Liver (tissue), 9 donors: ENCODE results near the gene C2orf92. TPM values are rescaled to one million over a fixed set of nuclear protein-coding genes. Genes with fewer than 3 reads are reported as not detected.

Experiments
- DNase-seq: peaks from one replicate; pipeline ENCODE4 v3.0.0-alpha.2; 2017; ENCODE audit warnings: low spot score
- H3K27ac ChIP-seq, 2 donors: one replicate each; pipeline ENCODE4 v1.7.0; 2013; ENCODE audit warnings: inconsistent platforms in 2 of 2, low read length in 2 of 2, control low read depth in 1 of 2, low read depth in 1 of 2, mild to moderate bottlenecking in 1 of 2
- H3K27me3 ChIP-seq, 4 donors: one replicate each; pipeline versions ENCODE4 v1.6.1 to v1.7.0; 2013; ENCODE audit warnings: low read length in 3 of 4, inconsistent platforms in 1 of 4, mild to moderate bottlenecking in 1 of 4, moderate library complexity in 1 of 4; ENCODE audit not compliant: control insufficient read depth in 4 of 4, insufficient read depth in 4 of 4
- H3K36me3 ChIP-seq, 4 donors: one replicate each; pipeline versions ENCODE4 v1.6.1 to v1.7.0; 2013; ENCODE audit warnings: low read length in 3 of 4, mild to moderate bottlenecking in 3 of 4, low read depth in 1 of 4, moderate library complexity in 1 of 4; ENCODE audit not compliant: control insufficient read depth in 4 of 4, insufficient read depth in 3 of 4
- H3K4me1 ChIP-seq, 4 donors: one replicate each; pipeline versions ENCODE4 v1.6.1 to v1.7.0; 2013; ENCODE audit warnings: low read length in 3 of 4, mild to moderate bottlenecking in 3 of 4, moderate library complexity in 1 of 4; ENCODE audit not compliant: control insufficient read depth in 4 of 4, insufficient read depth in 4 of 4
- H3K4me3 ChIP-seq, 3 donors: one replicate each; pipeline versions ENCODE4 v1.6.1 to v1.7.0; 2013; ENCODE audit warnings: low read length in 3 of 3, control low read depth in 1 of 3, low read depth in 1 of 3, mild to moderate bottlenecking in 1 of 3
- H3K9ac ChIP-seq, 2 donors: one replicate each; pipeline ENCODE4 v1.7.0; 2013; ENCODE audit warnings: low read length in 2 of 2, mild to moderate bottlenecking in 2 of 2, moderate library complexity in 2 of 2, control low read depth in 1 of 2, low read depth in 1 of 2
- H3K9me3 ChIP-seq, 4 donors: one replicate each; pipeline versions ENCODE4 v1.6.1 to v1.7.0; 2013; ENCODE audit warnings: low read length in 3 of 4; ENCODE audit not compliant: control insufficient read depth in 4 of 4
- FOXA1 ChIP-seq: IDR thresholded peaks from 2 replicates; pipeline ENCODE4 v1.6.1; 2016; ENCODE audit warnings: antibody characterized with exemption
- GABPA ChIP-seq, 2 donors: IDR thresholded peaks in 1 of 2; conservative IDR thresholded peaks in 1 of 2; 2 replicates each; pipeline ENCODE4 v1.6.1; 2016; ENCODE audit warnings: antibody characterized with exemption in 2 of 2, mild to moderate bottlenecking in 1 of 2, moderate library complexity in 1 of 2
- HNF4A ChIP-seq, 2 donors: conservative IDR thresholded peaks; 2 replicates each; pipeline ENCODE4 v1.6.1; 2016; ENCODE audit warnings: antibody characterized with exemption in 2 of 2, mild to moderate bottlenecking in 2 of 2
- HNF4G ChIP-seq: IDR thresholded peaks from 2 replicates; pipeline ENCODE4 v1.6.1; 2016; ENCODE audit warnings: antibody characterized with exemption
- JUND ChIP-seq, 2 donors: IDR thresholded peaks; 2 replicates each; pipeline ENCODE4 v1.6.1; 2016; ENCODE audit warnings: antibody characterized with exemption in 2 of 2
- NR2F2 ChIP-seq: IDR thresholded peaks from 2 replicates; pipeline ENCODE4 v1.6.1; 2016; ENCODE audit warnings: antibody characterized with exemption
- RAD21 ChIP-seq, 2 donors: IDR thresholded peaks; 2 replicates each; pipeline ENCODE4 v1.6.1; 2016; ENCODE audit warnings: antibody characterized with exemption in 2 of 2, mild to moderate bottlenecking in 2 of 2
- RXRA ChIP-seq, 2 donors: IDR thresholded peaks; 2 replicates each; pipeline ENCODE4 v1.6.1; 2017 to 2018; ENCODE audit warnings: antibody characterized with exemption in 2 of 2, mild to moderate bottlenecking in 1 of 2
- YY1 ChIP-seq: IDR thresholded peaks from 2 replicates; pipeline ENCODE4 v1.6.1; 2016; ENCODE audit warnings: antibody characterized with exemption, mild to moderate bottlenecking
- WGBS: extraction: QIAGEN DNeasy Blood & Tissue Kit; methylation state at CpG from one replicate; pipeline ENCODE4 v1.1.7; 2013; 5-methylcytosine and 5-hydroxymethylcytosine counted together
- polyA plus RNA-seq, 2 donors: library from polyadenylated mRNA; stranded (reverse) in 1 of 2; unstranded in 1 of 2; fragments of 200-250 nt in 1 of 2; fragments of >200 nt in 1 of 2; fragmentation: Nextera tagmentation in 1 of 2; extraction: Ambion mirVana in 1 of 2; gene quantifications; one replicate each; pipeline versions ENCODE4 v1.2.1 to v1.2.3, GENCODE V29; 2013 to 2015
- total RNA-seq, 2 donors: library from RNA; depleted of rRNA; stranded (reverse); fragments of >200 nt; gene quantifications; one replicate each; pipeline ENCODE4 v1.2.3, GENCODE V29; 2014
- TF ChIP-seq, protein P1 (sequence below): IDR thresholded peaks from 2 replicates; pipeline ENCODE4 v1.6.1; 2016; ENCODE audit warnings: antibody characterized with exemption
- TF ChIP-seq, protein P2 (sequence below): IDR thresholded peaks from 2 replicates; pipeline ENCODE4 v1.6.1; 2016; ENCODE audit warnings: antibody characterized with exemption, mild to moderate bottlenecking
- TF ChIP-seq, protein P3 (sequence below): IDR thresholded peaks from 2 replicates; pipeline ENCODE4 v1.6.1; 2016; ENCODE audit warnings: antibody characterized with exemption
- TF ChIP-seq, protein P4 (sequence below): fragments of 150-350 bp; IDR thresholded peaks from 2 replicates; pipeline ENCODE4 v1.5.1; 2017; ENCODE audit warnings: improper control_type of control experiment, low read depth, low read length; ENCODE audit not compliant: missing input control
- donor health status: healthy.
- donor health status: healthy.
- donor health status: healthy.
- donor health status: healthy.
- donor health status: healthy.

C2orf92 gene
- total and polyA plus RNA-seq, 4 donors, result 0.96 to 8.0 (median 2.7) TPM

DNA sequence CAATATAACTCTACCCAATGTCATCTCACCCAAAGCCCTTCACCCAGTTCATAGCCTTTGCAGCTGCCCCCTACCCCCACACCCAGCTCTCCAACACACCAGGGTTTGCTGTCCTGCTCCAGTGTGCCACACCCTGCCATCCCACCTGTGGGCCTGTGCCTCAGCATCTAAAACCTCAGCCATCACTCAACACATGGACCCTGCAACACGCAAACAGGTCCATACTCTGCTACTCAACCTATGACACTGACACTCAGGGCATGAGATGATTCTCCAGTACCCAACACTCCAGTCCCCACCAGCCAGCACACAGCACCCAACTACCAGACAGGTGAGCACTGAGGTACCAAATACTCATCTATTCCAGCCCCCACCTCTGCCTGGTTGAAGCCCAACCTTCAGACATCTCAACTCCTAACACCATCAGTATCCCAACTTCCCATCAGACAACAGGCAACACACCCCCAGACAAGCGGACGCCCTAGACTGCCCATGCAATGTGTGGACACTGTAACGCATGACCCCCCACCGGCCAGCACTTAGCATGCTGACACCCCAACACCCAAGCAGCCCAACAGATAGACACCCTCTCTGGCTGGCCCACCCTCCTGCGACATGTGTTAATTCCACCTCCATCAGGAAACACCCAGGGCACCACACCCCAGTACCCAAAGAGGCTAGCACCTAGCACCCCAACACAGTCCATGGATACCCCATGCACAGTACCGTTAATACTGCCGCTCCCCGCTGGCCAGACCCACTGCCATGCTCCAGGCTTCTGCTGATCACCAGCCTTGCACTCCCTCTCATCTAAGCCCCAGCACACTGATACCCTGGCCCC lies 68.9 kb downstream of the C2orf92 start (continued):
- TF ChIP-seq, protein P1, sequence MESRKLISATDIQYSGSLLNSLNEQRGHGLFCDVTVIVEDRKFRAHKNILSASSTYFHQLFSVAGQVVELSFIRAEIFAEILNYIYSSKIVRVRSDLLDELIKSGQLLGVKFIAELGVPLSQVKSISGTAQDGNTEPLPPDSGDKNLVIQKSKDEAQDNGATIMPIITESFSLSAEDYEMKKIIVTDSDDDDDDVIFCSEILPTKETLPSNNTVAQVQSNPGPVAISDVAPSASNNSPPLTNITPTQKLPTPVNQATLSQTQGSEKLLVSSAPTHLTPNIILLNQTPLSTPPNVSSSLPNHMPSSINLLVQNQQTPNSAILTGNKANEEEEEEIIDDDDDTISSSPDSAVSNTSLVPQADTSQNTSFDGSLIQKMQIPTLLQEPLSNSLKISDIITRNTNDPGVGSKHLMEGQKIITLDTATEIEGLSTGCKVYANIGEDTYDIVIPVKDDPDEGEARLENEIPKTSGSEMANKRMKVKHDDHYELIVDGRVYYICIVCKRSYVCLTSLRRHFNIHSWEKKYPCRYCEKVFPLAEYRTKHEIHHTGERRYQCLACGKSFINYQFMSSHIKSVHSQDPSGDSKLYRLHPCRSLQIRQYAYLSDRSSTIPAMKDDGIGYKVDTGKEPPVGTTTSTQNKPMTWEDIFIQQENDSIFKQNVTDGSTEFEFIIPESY, result no peak
- TF ChIP-seq FOXA1, result no peak
- TF ChIP-seq HNF4G, result no peak
- TF ChIP-seq HNF4A (conservative IDR thresholded peaks at IDR 0.05), result no peak
- TF ChIP-seq RXRA (IDR thresholded peaks at IDR 0.05), result no peak

DNA sequence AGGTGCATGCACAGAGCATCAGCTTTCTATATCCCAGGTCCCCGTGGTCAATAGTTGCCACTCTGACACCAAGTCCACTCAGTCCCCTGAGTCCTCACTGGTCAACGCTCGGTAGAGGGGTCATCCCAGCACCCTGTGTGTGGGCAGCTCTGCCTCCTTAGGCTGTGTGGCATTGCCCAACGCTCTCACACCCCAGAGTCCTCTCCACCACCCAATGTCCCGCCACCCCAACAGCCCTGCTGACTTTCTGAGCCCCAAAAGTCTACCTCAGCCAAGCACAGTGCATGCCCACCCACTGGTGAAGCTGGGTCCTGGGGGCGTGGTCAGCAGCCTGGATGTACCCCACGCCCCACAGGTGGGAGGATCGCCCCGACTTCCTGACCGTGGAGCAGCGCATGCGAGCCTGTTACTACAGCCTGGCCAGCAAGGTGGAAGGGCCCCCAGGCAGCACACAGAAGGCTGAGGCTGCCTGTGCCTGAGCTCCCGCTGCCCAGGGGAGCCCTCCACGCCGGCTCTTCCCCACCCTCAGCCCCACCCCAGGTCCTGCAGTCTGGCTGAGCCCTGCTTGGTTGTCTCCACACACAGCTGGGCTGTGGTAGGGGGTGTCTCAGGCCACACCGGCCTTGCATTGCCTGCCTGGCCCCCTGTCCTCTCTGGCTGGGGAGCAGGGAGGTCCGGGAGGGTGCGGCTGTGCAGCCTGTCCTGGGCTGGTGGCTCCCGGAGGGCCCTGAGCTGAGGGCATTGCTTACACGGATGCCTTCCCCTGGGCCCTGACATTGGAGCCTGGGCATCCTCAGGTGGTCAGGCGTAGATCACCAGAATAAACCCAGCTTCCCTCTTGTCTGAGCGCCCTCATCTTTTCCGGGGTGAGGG lies 69.7 kb downstream of the C2orf92 start:
- Histone ChIP-seq H3K4me1 (no peaks in the 10 kb centered on the region), H3K27me3 (no peaks in the 10 kb centered on the region), H3K27ac (no peak overlapping the region), H3K36me3 (no peaks in the 10 kb centered on the region), H3K9ac (no peak overlapping the region), H3K9me3 (no peaks in the 10 kb centered on the region), H3K4me3 (no peak overlapping the region)
- TF ChIP-seq, protein P2, sequence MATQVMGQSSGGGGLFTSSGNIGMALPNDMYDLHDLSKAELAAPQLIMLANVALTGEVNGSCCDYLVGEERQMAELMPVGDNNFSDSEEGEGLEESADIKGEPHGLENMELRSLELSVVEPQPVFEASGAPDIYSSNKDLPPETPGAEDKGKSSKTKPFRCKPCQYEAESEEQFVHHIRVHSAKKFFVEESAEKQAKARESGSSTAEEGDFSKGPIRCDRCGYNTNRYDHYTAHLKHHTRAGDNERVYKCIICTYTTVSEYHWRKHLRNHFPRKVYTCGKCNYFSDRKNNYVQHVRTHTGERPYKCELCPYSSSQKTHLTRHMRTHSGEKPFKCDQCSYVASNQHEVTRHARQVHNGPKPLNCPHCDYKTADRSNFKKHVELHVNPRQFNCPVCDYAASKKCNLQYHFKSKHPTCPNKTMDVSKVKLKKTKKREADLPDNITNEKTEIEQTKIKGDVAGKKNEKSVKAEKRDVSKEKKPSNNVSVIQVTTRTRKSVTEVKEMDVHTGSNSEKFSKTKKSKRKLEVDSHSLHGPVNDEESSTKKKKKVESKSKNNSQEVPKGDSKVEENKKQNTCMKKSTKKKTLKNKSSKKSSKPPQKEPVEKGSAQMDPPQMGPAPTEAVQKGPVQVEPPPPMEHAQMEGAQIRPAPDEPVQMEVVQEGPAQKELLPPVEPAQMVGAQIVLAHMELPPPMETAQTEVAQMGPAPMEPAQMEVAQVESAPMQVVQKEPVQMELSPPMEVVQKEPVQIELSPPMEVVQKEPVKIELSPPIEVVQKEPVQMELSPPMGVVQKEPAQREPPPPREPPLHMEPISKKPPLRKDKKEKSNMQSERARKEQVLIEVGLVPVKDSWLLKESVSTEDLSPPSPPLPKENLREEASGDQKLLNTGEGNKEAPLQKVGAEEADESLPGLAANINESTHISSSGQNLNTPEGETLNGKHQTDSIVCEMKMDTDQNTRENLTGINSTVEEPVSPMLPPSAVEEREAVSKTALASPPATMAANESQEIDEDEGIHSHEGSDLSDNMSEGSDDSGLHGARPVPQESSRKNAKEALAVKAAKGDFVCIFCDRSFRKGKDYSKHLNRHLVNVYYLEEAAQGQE, result no peak
- no peak for TF ChIP-seq FOXA1
- WGBS, result 88% methylated on average over 23 of the region's 23 CpGs
- no peak for DNase-seq

DNA sequence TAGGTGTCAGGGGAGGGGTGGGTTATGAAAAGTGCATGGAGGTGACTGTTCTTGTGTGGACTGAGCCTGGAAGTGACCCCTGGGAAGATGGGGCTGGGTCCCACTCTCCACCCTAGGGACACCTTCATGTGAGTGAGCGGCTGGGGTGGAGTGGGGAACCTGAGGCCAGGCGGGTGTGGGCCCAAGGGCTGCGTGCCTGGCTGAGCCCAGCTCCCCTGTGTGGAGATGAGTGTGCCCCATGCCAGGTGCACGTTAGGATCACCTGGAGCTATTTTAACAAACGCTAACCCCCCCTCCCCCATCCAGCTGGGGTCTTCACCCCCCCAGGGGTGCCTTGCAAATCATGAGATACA lies 70.4 kb downstream of the C2orf92 start:
- Histone ChIP-seq H3K9ac (no peak overlapping the region), H3K4me1 (no peaks in the 10 kb centered on the region), H3K36me3 (no peaks in the 10 kb centered on the region), H3K27me3 (no peaks in the 10 kb centered on the region), H3K9me3 (no peaks in the 10 kb centered on the region), H3K4me3 (no peak overlapping the region), H3K27ac (no peak overlapping the region)
- DNase-seq, result no peak
- 83% methylated on average over 5 of the region's 5 CpGs for WGBS
- TF ChIP-seq RXRA (IDR thresholded peaks at IDR 0.05) (no peak), FOXA1 (no peak), JUND (IDR thresholded peaks at IDR 0.05) (no peak), HNF4G (no peak), YY1 (no peak), NR2F2 (no peak), RAD21 (IDR thresholded peaks at IDR 0.05) (no peak), GABPA (IDR thresholded peaks at IDR 0.05 in 1 of 2, conservative IDR thresholded peaks at IDR 0.05 in 1 of 2) (no peak)
- TF ChIP-seq, protein P3, sequence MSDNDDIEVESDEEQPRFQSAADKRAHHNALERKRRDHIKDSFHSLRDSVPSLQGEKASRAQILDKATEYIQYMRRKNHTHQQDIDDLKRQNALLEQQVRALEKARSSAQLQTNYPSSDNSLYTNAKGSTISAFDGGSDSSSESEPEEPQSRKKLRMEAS, result no peak
- TF ChIP-seq, protein P4, sequence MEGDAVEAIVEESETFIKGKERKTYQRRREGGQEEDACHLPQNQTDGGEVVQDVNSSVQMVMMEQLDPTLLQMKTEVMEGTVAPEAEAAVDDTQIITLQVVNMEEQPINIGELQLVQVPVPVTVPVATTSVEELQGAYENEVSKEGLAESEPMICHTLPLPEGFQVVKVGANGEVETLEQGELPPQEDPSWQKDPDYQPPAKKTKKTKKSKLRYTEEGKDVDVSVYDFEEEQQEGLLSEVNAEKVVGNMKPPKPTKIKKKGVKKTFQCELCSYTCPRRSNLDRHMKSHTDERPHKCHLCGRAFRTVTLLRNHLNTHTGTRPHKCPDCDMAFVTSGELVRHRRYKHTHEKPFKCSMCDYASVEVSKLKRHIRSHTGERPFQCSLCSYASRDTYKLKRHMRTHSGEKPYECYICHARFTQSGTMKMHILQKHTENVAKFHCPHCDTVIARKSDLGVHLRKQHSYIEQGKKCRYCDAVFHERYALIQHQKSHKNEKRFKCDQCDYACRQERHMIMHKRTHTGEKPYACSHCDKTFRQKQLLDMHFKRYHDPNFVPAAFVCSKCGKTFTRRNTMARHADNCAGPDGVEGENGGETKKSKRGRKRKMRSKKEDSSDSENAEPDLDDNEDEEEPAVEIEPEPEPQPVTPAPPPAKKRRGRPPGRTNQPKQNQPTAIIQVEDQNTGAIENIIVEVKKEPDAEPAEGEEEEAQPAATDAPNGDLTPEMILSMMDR, result no peak
- TF ChIP-seq, protein P2, result no peak
- TF ChIP-seq, protein P1, result no peak
